DND-41 (cell line): ENCODE measurements around the gene CCDC80.

Source experiments
- ATAC-seq: fragments of 200-7000 bp; cut with Tn5 transposase; 3 replicates; pipeline ENCODE4 v1.9.1; 2021; ENCODE audit warnings: low read depth; ENCODE audit not compliant: insufficient read depth
- DNase-seq: peaks from one replicate; pipeline ENCODE4 v3.0.0-alpha.2; 2020
- H2AFZ ChIP-seq: 2 replicates; pipeline ENCODE4 v1.6.0; 2012; ENCODE audit warnings: low read depth, low read length
- H3K27ac ChIP-seq: 2 replicates; pipeline ENCODE4 v1.5.1; 2012; ENCODE audit warnings: low read length, inconsistent platforms
- H3K27me3 ChIP-seq: fragments of 200-600 bp; sonication (generic); 2 replicates; pipeline ENCODE4 v1.6.0; 2012; ENCODE audit warnings: low read length, mild to moderate bottlenecking, inconsistent platforms; ENCODE audit not compliant: insufficient read depth, poor library complexity
- H3K36me3 ChIP-seq: 2 replicates; pipeline ENCODE4 v1.5.1; 2012; ENCODE audit warnings: low read length, inconsistent platforms; ENCODE audit not compliant: insufficient read depth
- H3K4me1 ChIP-seq: 2 replicates; pipeline ENCODE4 v1.5.1; 2012; ENCODE audit warnings: mild to moderate bottlenecking, low read length; ENCODE audit not compliant: insufficient read depth
- H3K4me2 ChIP-seq: 2 replicates; pipeline ENCODE4 v1.6.0; 2012; ENCODE audit warnings: mild to moderate bottlenecking, moderate library complexity, low read length, inconsistent platforms; ENCODE audit not compliant: insufficient read depth
- H3K4me3 ChIP-seq, 2 experiments: fragments of 200-600 bp in 1 of 2; shearing (Covaris generic) in 1 of 2; 2 replicates each; pipeline ENCODE4 v1.5.1; 2012 to 2016; ENCODE audit warnings: inconsistent platforms in 2 of 2, low read length in 2 of 2, mild to moderate bottlenecking in 2 of 2, low read depth in 1 of 2, moderate library complexity in 1 of 2
- H3K79me2 ChIP-seq: 2 replicates; pipeline ENCODE4 v1.6.0; 2012; ENCODE audit warnings: low read length, inconsistent platforms; ENCODE audit not compliant: insufficient read depth
- H3K9ac ChIP-seq: 2 replicates; pipeline ENCODE4 v1.6.0; 2012; ENCODE audit warnings: low read depth, mild to moderate bottlenecking, inconsistent platforms, low read length, moderate library complexity
- H3K9me3 ChIP-seq: 2 replicates; pipeline ENCODE4 v1.5.1; 2012; ENCODE audit warnings: low read length, moderate library complexity, mild to moderate bottlenecking, inconsistent platforms; ENCODE audit not compliant: insufficient read depth, severe bottlenecking
- H4K20me1 ChIP-seq: 2 replicates; pipeline ENCODE4 v1.6.0; 2012; ENCODE audit warnings: low read length; ENCODE audit not compliant: insufficient read depth
- EZH2 ChIP-seq: IDR thresholded peaks from 3 replicates; pipeline ENCODE4 v1.6.1; 2012; ENCODE audit warnings: borderline replicate concordance, low read depth, mild to moderate bottlenecking, moderate library complexity, low read length, inconsistent platforms; ENCODE audit not compliant: severe bottlenecking
- TF ChIP-seq, protein P1 (sequence below): IDR thresholded peaks from 2 replicates; pipeline ENCODE4 v1.5.1; 2012; ENCODE audit warnings: borderline replicate concordance, low read length, moderate library complexity, mild to moderate bottlenecking; ENCODE audit not compliant: poor library complexity, severe bottlenecking; ENCODE audit errors: extremely low read depth

Gene CCDC80

DNA sequence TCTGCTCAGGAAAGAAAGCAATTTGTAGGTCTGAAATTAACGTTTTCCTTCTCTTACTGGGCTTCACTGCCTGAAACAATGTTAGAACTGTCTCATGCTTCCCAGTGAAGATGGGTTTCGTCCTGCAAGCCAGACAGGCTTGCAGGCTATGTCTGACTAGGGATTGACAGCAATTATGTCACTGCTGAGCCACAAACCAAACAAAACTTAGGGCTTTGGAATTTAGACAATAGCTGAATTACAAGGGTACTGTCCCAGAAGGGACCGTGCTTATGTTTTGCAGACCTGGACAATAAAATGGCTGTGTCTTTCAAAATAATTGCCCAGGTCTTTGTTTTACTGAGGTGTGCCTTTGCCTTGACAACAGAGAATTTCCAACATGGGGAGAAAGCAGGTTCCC is 46.3 kb upstream of the CCDC80 start:
- peaks cover 4% of the 10 kb centered on the region for H3K27me3 ChIP-seq
- TF ChIP-seq, protein P1, sequence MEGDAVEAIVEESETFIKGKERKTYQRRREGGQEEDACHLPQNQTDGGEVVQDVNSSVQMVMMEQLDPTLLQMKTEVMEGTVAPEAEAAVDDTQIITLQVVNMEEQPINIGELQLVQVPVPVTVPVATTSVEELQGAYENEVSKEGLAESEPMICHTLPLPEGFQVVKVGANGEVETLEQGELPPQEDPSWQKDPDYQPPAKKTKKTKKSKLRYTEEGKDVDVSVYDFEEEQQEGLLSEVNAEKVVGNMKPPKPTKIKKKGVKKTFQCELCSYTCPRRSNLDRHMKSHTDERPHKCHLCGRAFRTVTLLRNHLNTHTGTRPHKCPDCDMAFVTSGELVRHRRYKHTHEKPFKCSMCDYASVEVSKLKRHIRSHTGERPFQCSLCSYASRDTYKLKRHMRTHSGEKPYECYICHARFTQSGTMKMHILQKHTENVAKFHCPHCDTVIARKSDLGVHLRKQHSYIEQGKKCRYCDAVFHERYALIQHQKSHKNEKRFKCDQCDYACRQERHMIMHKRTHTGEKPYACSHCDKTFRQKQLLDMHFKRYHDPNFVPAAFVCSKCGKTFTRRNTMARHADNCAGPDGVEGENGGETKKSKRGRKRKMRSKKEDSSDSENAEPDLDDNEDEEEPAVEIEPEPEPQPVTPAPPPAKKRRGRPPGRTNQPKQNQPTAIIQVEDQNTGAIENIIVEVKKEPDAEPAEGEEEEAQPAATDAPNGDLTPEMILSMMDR = no peak
- no peak for TF ChIP-seq EZH2
- no peaks in the 10 kb centered on the region for H3K9me3 ChIP-seq
- no peaks in the 10 kb centered on the region for H3K4me1 ChIP-seq
- H3K9ac ChIP-seq = no peak overlapping the region
- H3K27ac ChIP-seq = no peak overlapping the region
- no peaks in the 10 kb centered on the region for H3K36me3 ChIP-seq
- ATAC-seq = no peak
- H4K20me1 ChIP-seq = no peaks in the 10 kb centered on the region
- H3K79me2 ChIP-seq = no peaks in the 10 kb centered on the region
- H3K4me2 ChIP-seq = no peak overlapping the region
- no peak for DNase-seq
- H2AFZ ChIP-seq = no peak overlapping the region
- H3K4me3 ChIP-seq = no peak overlapping the region

DNA sequence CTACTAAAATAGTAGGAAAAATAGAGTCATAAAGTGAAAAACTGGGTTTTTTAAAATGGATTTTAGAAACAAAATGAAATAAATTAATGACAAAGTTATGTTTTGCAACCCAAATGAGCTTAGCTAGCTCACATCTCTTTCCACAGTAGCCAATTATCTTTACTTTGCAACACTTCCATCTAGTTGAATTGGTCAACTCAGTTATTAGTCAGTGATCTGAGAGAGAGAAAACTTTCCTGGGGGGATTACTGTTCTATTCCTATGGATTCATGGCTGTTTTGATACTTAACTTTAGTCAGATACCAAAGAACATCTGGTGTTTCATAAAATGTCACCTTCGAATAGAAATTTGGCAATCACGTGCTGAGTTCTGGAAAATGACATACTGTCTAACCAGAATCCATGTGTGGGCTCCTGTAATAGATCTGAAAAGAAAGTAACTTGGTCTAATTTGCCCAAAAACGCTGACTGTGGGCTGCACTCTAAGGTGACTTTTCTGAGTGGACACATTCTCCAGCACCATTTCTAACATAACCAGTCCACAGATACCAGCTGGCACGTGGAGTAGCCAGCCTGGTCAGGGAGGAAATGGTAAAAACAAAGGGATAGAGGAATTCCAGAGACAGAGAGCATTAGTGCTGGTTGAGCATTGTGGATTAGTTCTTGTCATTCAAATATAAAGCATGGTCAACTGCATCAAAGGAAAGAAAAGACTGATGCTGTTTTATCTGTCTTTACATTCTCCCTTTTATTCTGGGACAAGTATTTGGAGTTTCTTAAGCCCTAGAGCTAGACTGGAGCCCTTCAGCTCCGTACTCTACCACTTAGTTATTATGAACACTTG is 45.2 kb upstream of the CCDC80 start:
- Histone ChIP-seq H2AFZ (no peak overlapping the region), H3K4me1 (no peaks in the 10 kb centered on the region), H3K27ac (no peak overlapping the region), H3K4me3 (no peak overlapping the region), H3K27me3 (peaks cover 4% of the 10 kb centered on the region), H3K36me3 (no peaks in the 10 kb centered on the region), H3K4me2 (no peak overlapping the region), H3K79me2 (no peaks in the 10 kb centered on the region), H4K20me1 (no peaks in the 10 kb centered on the region), H3K9me3 (no peaks in the 10 kb centered on the region), H3K9ac (no peak overlapping the region)
- ATAC-seq (no peak), DNase-seq (no peak)
- no peak for TF ChIP-seq EZH2
- TF ChIP-seq, protein P1 = no peak

DNA sequence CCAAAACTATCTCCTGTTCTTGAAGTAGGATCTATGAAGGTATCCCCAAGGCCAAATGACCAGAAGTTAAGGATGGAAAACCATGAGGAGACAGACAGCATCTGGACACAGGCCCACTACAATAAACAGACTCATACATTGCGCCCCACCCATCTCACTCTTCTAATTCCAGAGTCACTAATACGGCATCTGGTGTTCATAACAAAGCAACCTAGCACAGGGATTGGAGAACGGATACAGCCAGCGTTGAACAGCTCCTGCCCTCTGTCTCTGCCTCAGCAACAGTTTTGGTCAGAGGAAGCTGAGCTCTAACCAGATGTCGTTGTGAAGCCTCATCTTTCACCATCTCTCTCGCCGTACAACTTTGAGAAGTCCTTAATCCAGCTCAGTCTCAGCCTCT is 44.5 kb upstream of the CCDC80 start:
- Histone ChIP-seq H2AFZ (no peak overlapping the region), H3K36me3 (no peaks in the 10 kb centered on the region), H3K27me3 (peaks cover 4% of the 10 kb centered on the region), H3K4me2 (no peak overlapping the region), H3K79me2 (no peaks in the 10 kb centered on the region), H4K20me1 (no peaks in the 10 kb centered on the region), H3K9ac (no peak overlapping the region), H3K9me3 (no peaks in the 10 kb centered on the region), H3K27ac (no peak overlapping the region), H3K4me3 (no peak overlapping the region), H3K4me1 (no peaks in the 10 kb centered on the region)
- ATAC-seq (no peak), DNase-seq (no peak)
- TF ChIP-seq EZH2 = no peak
- TF ChIP-seq, protein P1 = no peak
